SH-SY5Y (cell line): ENCODE measurements around the gene MFSD1.

Experiments used
- GATA2 ChIP-seq: IDR thresholded peaks from 2 replicates; pipeline ENCODE4 v1.6.1; 2011; ENCODE audit warnings: mild to moderate bottlenecking, low read depth, low read length
- GATA3 ChIP-seq: IDR thresholded peaks from 2 replicates; pipeline ENCODE4 v1.6.1; 2011; ENCODE audit warnings: low read depth, mild to moderate bottlenecking, low read length, moderate library complexity

DNA sequence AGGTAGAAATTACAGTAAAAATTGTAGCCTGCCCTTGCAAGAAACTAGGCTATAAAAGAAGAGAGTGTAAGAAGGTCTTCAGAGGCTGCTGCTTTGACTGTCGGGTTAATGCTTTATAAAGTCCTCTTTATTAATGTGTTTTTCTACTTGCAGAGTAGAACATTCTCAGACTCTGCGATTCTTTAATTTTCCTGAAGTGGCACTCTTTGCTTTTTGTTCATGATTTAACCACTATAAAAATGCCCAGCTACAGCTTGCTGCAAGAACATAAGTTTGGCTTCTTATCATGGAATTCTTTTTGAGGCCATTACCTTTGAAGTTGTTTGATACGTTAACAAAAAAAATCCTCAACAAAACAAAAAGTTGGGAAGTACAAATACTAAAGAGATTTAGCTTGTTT, 33.8 kb downstream of the MFSD1 start:
- TF ChIP-seq GATA3 (no peak), GATA2 (no peak)
